Superior temporal gyrus (tissue), 1 donor: ENCODE data around the gene MYEOV.

Source experiments
- DNase-seq: peaks from one replicate; pipeline ENCODE4 v3.0.0-alpha.2; 2016; ENCODE audit errors: extremely low spot score

The MYEOV gene

GRCh38 chr11:69286374-69287371, 7.3 kb upstream of the MYEOV start:
- no peak for DNase-seq

- no peak for DNase-seq
Measured at GRCh38 chr11:69287968-69288882, 5.7 kb upstream of the MYEOV start.

GRCh38 chr11:69288883-69289242, 5.1 kb upstream of the MYEOV start:
- DNase-seq: no peak

- no peak for DNase-seq
Measured at GRCh38 chr11:69290806-69291205, 3.1 kb upstream of the MYEOV start.

GRCh38 chr11:69291459-69292110, 2.4 kb upstream of the MYEOV start:
- DNase-seq: no peak

GRCh38 chr11:69292221-69292648, 1.7 kb upstream of the MYEOV start:
- no peak for DNase-seq

- DNase-seq: no peak
Measured at GRCh38 chr11:69293087-69293486, 868 bp upstream of the MYEOV start.

GRCh38 chr11:69294571-69295078, 670 bp downstream of the MYEOV start:
- DNase-seq: no peak

- no peak for DNase-seq
Measured at GRCh38 chr11:69295079-69295994, 1.4 kb downstream of the MYEOV start.

GRCh38 chr11:69295995-69296889, 2.3 kb downstream of the MYEOV start:
- DNase-seq: no peak

- DNase-seq: peak; percentile 17
Measured at GRCh38 chr11:69296890-69297786, 3.2 kb downstream of the MYEOV start.

GRCh38 chr11:69297787-69298266, 3.9 kb downstream of the MYEOV start:
- peak; percentile 8 for DNase-seq

GRCh38 chr11:69298267-69299022, 4.5 kb downstream of the MYEOV start:
- peak; percentile 27 for DNase-seq

GRCh38 chr11:69299023-69299461, 5.1 kb downstream of the MYEOV start:
- DNase-seq: no peak

- DNase-seq: no peak
Measured at GRCh38 chr11:69299572-69299971, 5.6 kb downstream of the MYEOV start.

- DNase-seq: no peak
Measured at GRCh38 chr11:69300120-69301060, 6.4 kb downstream of the MYEOV start.
